Measurements from ENCODE around the gene NSUN4. TPM values are rescaled to one million over a fixed set of nuclear protein-coding genes. Genes with fewer than 3 reads are reported as not detected.

NSUN4 gene
- total and polyA plus RNA-seq, 2 of the 13 experiments (the other 11 are each of a cell fraction or from before 2014, with no cell fraction given): 21.5 to 23.5 TPM

- TF ChIP-seq ZNF784 (CRISPR knock-in tag; IDR thresholded peaks at IDR 0.05; ENCODE audit: borderline replicate concordance): peak; percentile 78
- TF ChIP-seq ATM (IDR thresholded peaks at IDR 0.05; ENCODE audit: borderline replicate concordance): no peak
- TF ChIP-seq SNAI1 (CRISPR knock-in tag; IDR thresholded peaks at IDR 0.05; ENCODE audit: borderline replicate concordance): no peak
- peak; percentile 92 for TF ChIP-seq MXD4 (CRISPR knock-in tag; IDR thresholded peaks at IDR 0.05)
- TF ChIP-seq ZFAT (CRISPR knock-in tag; conservative IDR thresholded peaks at IDR 0.05): 0 out of 2 replicates have a peak, but pooled peaks have one; percentile 64
- TF ChIP-seq THAP11 (CRISPR knock-in tag; IDR thresholded peaks at IDR 0.05): peak; percentile 89
- TF ChIP-seq REST (IDR thresholded peaks at IDR 0.05; ENCODE audit: borderline replicate concordance in 1 of 2, low read depth in 1 of 2, low read length in 2 of 2): no peak; a peak in 1 of 4 replicates
- no peak for TF ChIP-seq KLF9 (CRISPR knock-in tag; IDR thresholded peaks at IDR 0.05; ENCODE audit: low read depth)
- TF ChIP-seq NR3C1 (CRISPR knock-in tag; IDR thresholded peaks at IDR 0.05): no peak
- no peak; the same call in 1 of the 2 replicates for TF ChIP-seq ZNF136 (CRISPR knock-in tag; IDR thresholded peaks at IDR 0.05; ENCODE audit: low read depth)
- TF ChIP-seq ZNF180 (CRISPR knock-in tag; IDR thresholded peaks at IDR 0.05; ENCODE audit: borderline replicate concordance, low read depth): no peak
- TF ChIP-seq FOSL1 (CRISPR knock-in tag; IDR thresholded peaks at IDR 0.05; ENCODE audit: borderline replicate concordance): no peak
- peak; percentile 0; the same call in 1 of the 2 replicates for TF ChIP-seq ZNF460 (CRISPR knock-in tag; IDR thresholded peaks at IDR 0.05; ENCODE audit: borderline replicate concordance)
- no peak for TF ChIP-seq LCORL (IDR thresholded peaks at IDR 0.05)
- peak; percentile 52; the same call in 1 of the 2 replicates for TF ChIP-seq LCORL (CRISPR knock-in tag; IDR thresholded peaks at IDR 0.05)
- no peak for TF ChIP-seq GPN1 (CRISPR knock-in tag; IDR thresholded peaks at IDR 0.05; ENCODE audit: borderline replicate concordance)
- TF ChIP-seq ZNF280B (CRISPR knock-in tag; IDR thresholded peaks at IDR 0.05; ENCODE audit: borderline replicate concordance): 0 out of 2 replicates have a peak, but pooled peaks have one; percentile 78
- TF ChIP-seq RFX3 (CRISPR knock-in tag; IDR thresholded peaks at IDR 0.05): no peak
These were observed at the start of gene NSUN4 (continued) for GRCh38 chr1:46340404-46341221.

Measured in HepG2 (cell line).